HCT116 (cell line): Measurements from ENCODE around the gene RIMBP2. TPM values are rescaled to one million over a fixed set of nuclear protein-coding genes. Genes with fewer than 3 reads are reported as not detected.

Experiments
- ATAC-seq: fragments of 200-7000 bp; cut with Tn5 transposase; 2 replicates; pipeline ENCODE4 v1.9.1; 2020; ENCODE audit warnings: mild to moderate bottlenecking, moderate library complexity
- BruUV-seq: library from RNA; stranded (reverse); fragments of 400-500 nt; replicated peaks from 2 replicates; lab custom pipeline; 2021; lab: Mats Ljungman, UMichigan
- CTCF ChIA-PET: fragments of 300-600 bp; sonication (Branson Sonifier 250); formaldehyde crosslinking; loops from one replicate; lab custom pipeline; 2021; ENCODE audit warnings: antibody characterized with exemption; lab: Charles Lee
- POLR2A ChIA-PET: fragments of 300-600, 350-600 bp; sonication (Branson Sonifier 250); formaldehyde crosslinking; loops from one replicate; lab custom pipeline; 2021; ENCODE audit warnings: antibody characterized with exemption; lab: Charles Lee
- RAD21 ChIA-PET, 2 experiments: fragments of 300-600 bp; sonication (Branson Sonifier 250); formaldehyde crosslinking; loops; one replicate each; lab custom pipeline; 2023; ENCODE audit warnings: low total read pairs in 2 of 2; ENCODE audit not compliant: uncharacterized antibody in 2 of 2, unreplicated experiment in 2 of 2, low non-redundant PET in 1 of 2; lab: Charles Lee
- DNase-seq: peaks from one replicate; pipeline ENCODE4 v3.0.0-alpha.2; 2010; ENCODE audit warnings: low read depth, low spot score
- H2AFZ ChIP-seq: fragments of 200-600 bp; shearing (Covaris generic), sonication (generic); 2 replicates; pipeline ENCODE4 v1.6.1; 2017; ENCODE audit warnings: low read depth, mixed run types, mixed read lengths, antibody characterized with exemption, low read length; ENCODE audit not compliant: poor library complexity, severe bottlenecking
- H3K27ac ChIP-seq: 2 replicates; pipeline ENCODE4 v1.5.1; 2012; ENCODE audit warnings: low read depth, low read length
- H3K27me3 ChIP-seq: fragments of 200-600 bp; sonication (generic); 2 replicates; pipeline ENCODE4 v1.6.1; 2016; ENCODE audit warnings: mixed run types, low read length, mixed read lengths; ENCODE audit not compliant: insufficient read depth
- H3K36me3 ChIP-seq, 2 experiments: fragments of 200-500 bp in 1 of 2; fragments of 200-600 bp in 1 of 2; sonication (Bioruptor generic) in 1 of 2; sonication (generic) in 1 of 2; 2 replicates each; pipeline versions ENCODE4 v1.5.1 to v1.6.1; 2014 to 2016; ENCODE audit warnings: low read length in 2 of 2, inconsistent platforms in 1 of 2, mixed read lengths in 1 of 2, mixed run types in 1 of 2; ENCODE audit not compliant: insufficient read depth in 2 of 2, control insufficient read depth in 1 of 2
- H3K4me1 ChIP-seq, 2 experiments: fragments of 200-600 bp in 1 of 2; sonication (generic) in 1 of 2; 2 replicates each; pipeline versions ENCODE4 v1.5.1 to v1.6.1; 2012 to 2017; ENCODE audit warnings: low read length in 2 of 2, inconsistent platforms in 1 of 2, mild to moderate bottlenecking in 1 of 2, mixed read lengths in 1 of 2, mixed run types in 1 of 2, moderate library complexity in 1 of 2; ENCODE audit not compliant: insufficient read depth in 2 of 2, control insufficient read depth in 1 of 2
- H3K4me2 ChIP-seq: fragments of 200-600 bp; sonication (generic); 2 replicates; pipeline ENCODE4 v1.6.1; 2017; ENCODE audit warnings: mixed run types, low read length, mixed read lengths
- H3K4me3 ChIP-seq, 2 experiments: fragments of 200-600 bp in 1 of 2; sonication (generic) in 1 of 2; replicated peaks in 1 of 2; 2 replicates each; pipeline ENCODE4 v1.5.1; 2011 to 2016; ENCODE audit warnings: low read length in 2 of 2, control low read depth in 1 of 2, low read depth in 1 of 2, mild to moderate bottlenecking in 1 of 2, mixed read lengths in 1 of 2, mixed run types in 1 of 2
- H3K79me2 ChIP-seq: fragments of 200-600 bp; sonication (generic); 2 replicates; pipeline ENCODE4 v1.6.1; 2017; ENCODE audit warnings: mild to moderate bottlenecking, mixed run types, low read length, moderate library complexity, mixed read lengths; ENCODE audit not compliant: insufficient read depth
- H3K9ac ChIP-seq: fragments of 200-600 bp; sonication (generic); 2 replicates; pipeline ENCODE4 v1.6.1; 2016; ENCODE audit warnings: low read length, mixed read lengths
- H3K9me2 ChIP-seq: fragments of 200-600 bp; sonication (generic), shearing (Covaris generic); 2 replicates; pipeline ENCODE4 v1.6.1; 2017; ENCODE audit warnings: mixed run types, mild to moderate bottlenecking, moderate library complexity; ENCODE audit not compliant: insufficient read depth
- H3K9me3 ChIP-seq, 2 experiments: fragments of 200-500 bp in 1 of 2; fragments of 200-600 bp in 1 of 2; sonication (Bioruptor generic) in 1 of 2; sonication (generic) in 1 of 2; 2 replicates each; pipeline ENCODE4 v1.6.1; 2014 to 2017; ENCODE audit warnings: low read length in 2 of 2, mixed read lengths in 2 of 2, inconsistent platforms in 1 of 2, low read depth in 1 of 2, mild to moderate bottlenecking in 1 of 2, mixed run types in 1 of 2, moderate library complexity in 1 of 2; ENCODE audit not compliant: control insufficient read depth in 1 of 2, insufficient read depth in 1 of 2
- H4K20me1 ChIP-seq: fragments of 200-600 bp; sonication (generic), shearing (Covaris generic); 2 replicates; pipeline ENCODE4 v1.6.1; 2017; ENCODE audit warnings: mixed run types, mild to moderate bottlenecking, moderate library complexity; ENCODE audit not compliant: insufficient read depth
- CBX3 ChIP-seq: IDR thresholded peaks from 2 replicates; pipeline ENCODE4 v1.6.1; 2012; ENCODE audit warnings: low read depth
- CEBPB ChIP-seq: IDR thresholded peaks from 2 replicates; pipeline ENCODE4 v1.6.1; 2012; ENCODE audit warnings: low read depth
- EGR1 ChIP-seq: IDR thresholded peaks from 2 replicates; pipeline ENCODE4 v1.6.1; 2012; ENCODE audit warnings: low read depth
- ELF1 ChIP-seq: IDR thresholded peaks from 2 replicates; pipeline ENCODE4 v1.6.1; 2012; ENCODE audit warnings: low read depth, borderline replicate concordance
- EZH2 ChIP-seq: fragments of 200-600 bp; sonication (generic); IDR thresholded peaks from 2 replicates; pipeline ENCODE4 v1.6.1; 2017; ENCODE audit warnings: antibody characterized with exemption, mixed run types
- EZH2phosphoT487 ChIP-seq: fragments of 200-600 bp; IDR thresholded peaks from 2 replicates; pipeline ENCODE4 v1.6.1; 2018; ENCODE audit warnings: antibody characterized with exemption, borderline replicate concordance
- FOSL1 ChIP-seq: IDR thresholded peaks from 2 replicates; pipeline ENCODE4 v1.6.1; 2012; ENCODE audit warnings: low read depth
- JUND ChIP-seq: IDR thresholded peaks from 2 replicates; pipeline ENCODE4 v1.6.1; 2012
- POLR2A ChIP-seq: IDR thresholded peaks from 2 replicates; pipeline ENCODE4 v1.7.0; 2011; ENCODE audit warnings: borderline replicate concordance; ENCODE audit not compliant: insufficient read depth, insufficient read length; ENCODE audit errors: extremely low read depth
- POLR2AphosphoS5 ChIP-seq: IDR thresholded peaks from 2 replicates; pipeline ENCODE4 v1.6.1; 2011; ENCODE audit warnings: mild to moderate bottlenecking, low read depth, low read length, moderate library complexity
- RAD21 ChIP-seq: IDR thresholded peaks from 2 replicates; pipeline ENCODE4 v1.6.1; 2012; ENCODE audit warnings: low read depth, mild to moderate bottlenecking
- SIN3A ChIP-seq: IDR thresholded peaks from 2 replicates; pipeline ENCODE4 v1.6.1; 2012; ENCODE audit warnings: low read depth
- SP1 ChIP-seq: IDR thresholded peaks from 2 replicates; pipeline ENCODE4 v1.6.1; 2012; ENCODE audit warnings: low read depth
- SRF ChIP-seq: IDR thresholded peaks from 2 replicates; pipeline ENCODE4 v1.6.1; 2012; ENCODE audit warnings: low read depth
- YY1 ChIP-seq: IDR thresholded peaks from 2 replicates; pipeline ENCODE4 v1.6.1; 2011; ENCODE audit warnings: low read length, low read depth, moderate library complexity, mild to moderate bottlenecking; ENCODE audit not compliant: insufficient replicate concordance; ENCODE audit errors: extremely low read depth
- ZFX ChIP-seq: fragments of 450-650 bp; IDR thresholded peaks from 2 replicates; pipeline ENCODE4 v1.6.1; 2017
- ZNF274 ChIP-seq: fragments of 200-500 bp; sonication (Bioruptor generic); IDR thresholded peaks from 2 replicates; pipeline ENCODE4 v1.6.1; 2014; ENCODE audit warnings: mild to moderate bottlenecking, low read depth, low read length, inconsistent platforms
- intact Hi-C: fragments of 100-400 bp; cut with micrococcal nuclease; formaldehyde crosslinking; loops from 2 replicates; pipeline ENCODE4 v1.10.0; 2022
- total RNA-seq: library from RNA; stranded (reverse); gene quantifications from one replicate; pipeline ENCODE4 v1.2.1, GENCODE V29; 2021; ENCODE audit not compliant: unreplicated experiment
- TF ChIP-seq, protein P1 (sequence below): IDR thresholded peaks from 2 replicates; pipeline ENCODE4 v1.6.1; 2012; ENCODE audit warnings: low read depth
- TF ChIP-seq, protein P2 (sequence below): IDR thresholded peaks from 2 replicates; pipeline ENCODE4 v1.6.1; 2012
- TF ChIP-seq, protein P3 (sequence below): IDR thresholded peaks from 2 replicates; pipeline ENCODE4 v1.6.1; 2012

Gene RIMBP2
- total RNA-seq, 1 experiment from 2014 or later: not detected

DNA sequence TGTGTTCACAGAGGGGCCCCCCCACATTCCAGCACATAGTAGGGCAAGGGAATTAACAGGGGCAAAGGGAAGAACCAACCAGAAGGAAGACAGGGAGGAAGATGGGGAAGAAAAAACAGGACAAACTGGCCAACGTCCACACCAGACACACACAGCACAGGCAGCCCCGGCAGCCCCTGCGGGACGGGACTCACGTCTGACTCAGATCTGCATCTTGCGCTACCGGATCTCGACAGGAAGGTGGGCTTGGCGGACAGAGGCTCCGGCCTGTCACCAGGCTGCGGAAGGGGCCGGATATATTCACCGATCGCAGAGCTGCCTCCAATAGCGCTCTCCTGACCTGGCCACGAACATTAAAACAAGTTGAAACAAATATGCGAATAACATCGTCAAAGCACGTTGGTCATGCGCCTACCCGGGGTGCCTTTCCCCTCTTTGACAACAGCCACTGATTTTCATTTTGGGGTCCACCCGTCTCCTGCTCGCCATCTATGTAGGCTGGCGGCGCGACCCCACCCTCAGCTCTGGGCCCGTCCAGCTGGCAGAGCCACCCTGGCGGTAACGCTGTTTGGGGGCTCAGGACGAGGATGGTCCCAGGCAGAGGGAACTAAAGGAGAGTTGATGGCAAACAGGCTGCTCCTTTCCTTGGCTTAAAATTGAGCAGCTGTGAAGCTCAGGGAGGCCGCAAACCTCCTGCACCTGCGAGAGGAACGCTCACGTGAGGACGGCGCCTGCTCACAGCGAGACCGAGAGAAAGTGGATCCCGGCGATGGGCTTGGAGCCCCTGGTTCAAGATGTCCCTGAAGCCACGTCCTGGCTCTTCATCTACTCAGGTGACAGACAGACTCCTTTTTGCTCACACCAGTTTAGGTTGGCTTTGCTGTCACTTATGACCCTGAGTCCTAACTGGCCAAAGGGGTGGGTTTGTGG is 264.8 kb downstream of the RIMBP2 start:
- no peak overlapping the region for H3K4me3 ChIP-seq
- no peak for DNase-seq
- no peaks in the 10 kb centered on the region for H3K9me3 ChIP-seq
- ChIA-PET CTCF (no interaction called here), RAD21 (no interaction called here), POLR2A (no interaction called here)
- H3K9me2 ChIP-seq: no peaks in the 10 kb centered on the region
- H2AFZ ChIP-seq: no peak overlapping the region
- H3K4me1 ChIP-seq: no peaks in the 10 kb centered on the region
- H3K36me3 ChIP-seq: no peaks in the 10 kb centered on the region
- H3K4me2 ChIP-seq: no peak overlapping the region
- no peaks in the 10 kb centered on the region for H3K27me3 ChIP-seq
- BruUV-seq: no TSS peak
- no peak overlapping the region for H3K9ac ChIP-seq
- no peaks in the 10 kb centered on the region for H4K20me1 ChIP-seq
- intact Hi-C loops: no loop called here
- H3K27ac ChIP-seq: no peak overlapping the region
- H3K79me2 ChIP-seq: no peaks in the 10 kb centered on the region
- ATAC-seq: no peak
- no peak for TF ChIP-seq CEBPB
- TF ChIP-seq SP1: no peak
- TF ChIP-seq, protein P1, sequence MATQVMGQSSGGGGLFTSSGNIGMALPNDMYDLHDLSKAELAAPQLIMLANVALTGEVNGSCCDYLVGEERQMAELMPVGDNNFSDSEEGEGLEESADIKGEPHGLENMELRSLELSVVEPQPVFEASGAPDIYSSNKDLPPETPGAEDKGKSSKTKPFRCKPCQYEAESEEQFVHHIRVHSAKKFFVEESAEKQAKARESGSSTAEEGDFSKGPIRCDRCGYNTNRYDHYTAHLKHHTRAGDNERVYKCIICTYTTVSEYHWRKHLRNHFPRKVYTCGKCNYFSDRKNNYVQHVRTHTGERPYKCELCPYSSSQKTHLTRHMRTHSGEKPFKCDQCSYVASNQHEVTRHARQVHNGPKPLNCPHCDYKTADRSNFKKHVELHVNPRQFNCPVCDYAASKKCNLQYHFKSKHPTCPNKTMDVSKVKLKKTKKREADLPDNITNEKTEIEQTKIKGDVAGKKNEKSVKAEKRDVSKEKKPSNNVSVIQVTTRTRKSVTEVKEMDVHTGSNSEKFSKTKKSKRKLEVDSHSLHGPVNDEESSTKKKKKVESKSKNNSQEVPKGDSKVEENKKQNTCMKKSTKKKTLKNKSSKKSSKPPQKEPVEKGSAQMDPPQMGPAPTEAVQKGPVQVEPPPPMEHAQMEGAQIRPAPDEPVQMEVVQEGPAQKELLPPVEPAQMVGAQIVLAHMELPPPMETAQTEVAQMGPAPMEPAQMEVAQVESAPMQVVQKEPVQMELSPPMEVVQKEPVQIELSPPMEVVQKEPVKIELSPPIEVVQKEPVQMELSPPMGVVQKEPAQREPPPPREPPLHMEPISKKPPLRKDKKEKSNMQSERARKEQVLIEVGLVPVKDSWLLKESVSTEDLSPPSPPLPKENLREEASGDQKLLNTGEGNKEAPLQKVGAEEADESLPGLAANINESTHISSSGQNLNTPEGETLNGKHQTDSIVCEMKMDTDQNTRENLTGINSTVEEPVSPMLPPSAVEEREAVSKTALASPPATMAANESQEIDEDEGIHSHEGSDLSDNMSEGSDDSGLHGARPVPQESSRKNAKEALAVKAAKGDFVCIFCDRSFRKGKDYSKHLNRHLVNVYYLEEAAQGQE: no peak
- TF ChIP-seq JUND: no peak
- TF ChIP-seq POLR2A: no peak
- no peak for TF ChIP-seq YY1
- no peak for TF ChIP-seq FOSL1
- no peak for TF ChIP-seq POLR2AphosphoS5
- no peak for TF ChIP-seq SIN3A
- no peak for TF ChIP-seq EZH2
- TF ChIP-seq ZFX: no peak
- no peak for TF ChIP-seq ZNF274
- no peak for TF ChIP-seq EGR1
- TF ChIP-seq SRF: no peak
- no peak for TF ChIP-seq CBX3
- TF ChIP-seq, protein P2, sequence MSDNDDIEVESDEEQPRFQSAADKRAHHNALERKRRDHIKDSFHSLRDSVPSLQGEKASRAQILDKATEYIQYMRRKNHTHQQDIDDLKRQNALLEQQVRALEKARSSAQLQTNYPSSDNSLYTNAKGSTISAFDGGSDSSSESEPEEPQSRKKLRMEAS: no peak
- TF ChIP-seq, protein P3, sequence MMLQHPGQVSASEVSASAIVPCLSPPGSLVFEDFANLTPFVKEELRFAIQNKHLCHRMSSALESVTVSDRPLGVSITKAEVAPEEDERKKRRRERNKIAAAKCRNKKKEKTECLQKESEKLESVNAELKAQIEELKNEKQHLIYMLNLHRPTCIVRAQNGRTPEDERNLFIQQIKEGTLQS: no peak
- no peak for TF ChIP-seq ELF1
- TF ChIP-seq EZH2phosphoT487: no peak
- no peak for TF ChIP-seq RAD21
